ENCODE results near the gene THNSL1. TPM values are rescaled to one million over a fixed set of nuclear protein-coding genes. Genes with fewer than 3 reads are reported as not detected.

THNSL1 gene
- total RNA-seq, 4 donors from 2014 or later = 1.3 to 17.2 (median 5.1) TPM

GRCh38 chr10:24989867-24990266, 26.5 kb upstream of the THNSL1 start:
- no peak for TF ChIP-seq POLR2A (IDR thresholded peaks at IDR 0.05)
- TF ChIP-seq CTCF (IDR thresholded peaks at IDR 0.05) = peak; percentile 17 to 45 (median 28)

GRCh38 chr10:24991298-24991697, 25.1 kb upstream of the THNSL1 start:
- Histone ChIP-seq H3K4me3 (no peak overlapping the region), H3K27me3 (no peaks in the 10 kb centered on the region), H3K4me1 (no peaks in the 10 kb centered on the region), H3K36me3 (no peaks in the 10 kb centered on the region), H3K27ac (no peak overlapping the region), H3K9me3 (no peaks in the 10 kb centered on the region)
- DNase-seq = no peak
- intact Hi-C loops (cut with DNase I; ENCODE audit: low total_unique reads) = no loop called here
- TF ChIP-seq POLR2A (IDR thresholded peaks at IDR 0.05) (no peak), CTCF (IDR thresholded peaks at IDR 0.05) (no peak)

More at GRCh38 chr10:24989867-24990266, 26.5 kb upstream of the THNSL1 start:
- intact Hi-C loops (cut with DNase I; ENCODE audit: low total_unique reads) = no loop called here
- Histone ChIP-seq H3K4me3 (no peak overlapping the region), H3K27ac (no peak overlapping the region), H3K9me3 (no peaks in the 10 kb centered on the region), H3K36me3 (no peaks in the 10 kb centered on the region), H3K4me1 (no peaks in the 10 kb centered on the region), H3K27me3 (no peaks in the 10 kb centered on the region)
- no peak for DNase-seq

- no peaks in the 10 kb centered on the region for H3K9me3 ChIP-seq
- DNase-seq = no peak
- H3K4me1 ChIP-seq = no peaks in the 10 kb centered on the region
- H3K4me3 ChIP-seq = no peak overlapping the region
- TF ChIP-seq CTCF (IDR thresholded peaks at IDR 0.05) = no peak
- TF ChIP-seq POLR2A (IDR thresholded peaks at IDR 0.05) = no peak
- no peak overlapping the region for H3K27ac ChIP-seq
- intact Hi-C loops (cut with DNase I; ENCODE audit: low total_unique reads) = no loop called here
- no peaks in the 10 kb centered on the region for H3K36me3 ChIP-seq
- no peaks in the 10 kb centered on the region for H3K27me3 ChIP-seq
Observed at GRCh38 chr10:24992512-24993133, 23.8 kb upstream of the THNSL1 start.

- no peaks in the 10 kb centered on the region for H3K9me3 ChIP-seq
- H3K36me3 ChIP-seq = no peaks in the 10 kb centered on the region
- no peaks in the 10 kb centered on the region for H3K4me1 ChIP-seq
- H3K27me3 ChIP-seq = no peaks in the 10 kb centered on the region
- DNase-seq = no peak
- intact Hi-C loops (cut with DNase I; ENCODE audit: low total_unique reads) = no loop called here
- no peak for TF ChIP-seq CTCF (IDR thresholded peaks at IDR 0.05)
- no peak for TF ChIP-seq POLR2A (IDR thresholded peaks at IDR 0.05)
- H3K4me3 ChIP-seq = no peak overlapping the region
- H3K27ac ChIP-seq = no peak overlapping the region
Observed at GRCh38 chr10:24993237-24993958, 23.0 kb upstream of the THNSL1 start.

- Histone ChIP-seq H3K27me3 (no peaks in the 10 kb centered on the region), H3K9me3 (no peaks in the 10 kb centered on the region), H3K4me1 (no peaks in the 10 kb centered on the region), H3K36me3 (no peaks in the 10 kb centered on the region), H3K27ac (no peak overlapping the region), H3K4me3 (no peak overlapping the region)
- intact Hi-C loops (cut with DNase I; ENCODE audit: low total_unique reads) = no loop called here
- TF ChIP-seq CTCF (IDR thresholded peaks at IDR 0.05) (no peak), POLR2A (IDR thresholded peaks at IDR 0.05) (no peak)
- DNase-seq = no peak
Observed at GRCh38 chr10:24995072-24995471, 21.3 kb upstream of the THNSL1 start.
